NB4 (cell line): ENCODE results near the gene RGS3.

Experiments
- DNase-seq: peaks from one replicate; pipeline ENCODE4 v3.0.0; 2010; ENCODE audit warnings: low read depth
- H3K4me3 ChIP-seq: one replicate; pipeline ENCODE4 v1.5.1; 2011; ENCODE audit warnings: mild to moderate bottlenecking, low read depth, low read length, moderate library complexity
- CTCF ChIP-seq: IDR thresholded peaks from one replicate; pipeline ENCODE4 v1.5.1; 2012; ENCODE audit warnings: low read depth, low read length
- MAX ChIP-seq: IDR thresholded peaks from 2 replicates; pipeline ENCODE4 v1.6.1; 2011; ENCODE audit warnings: low read depth, low read length
- MYC ChIP-seq: IDR thresholded peaks from 2 replicates; pipeline ENCODE4 v1.6.1; 2011; ENCODE audit warnings: low read depth, low read length
- POLR2A ChIP-seq: IDR thresholded peaks from 2 replicates; pipeline ENCODE4 v1.6.1; 2011; ENCODE audit warnings: mild to moderate bottlenecking; ENCODE audit not compliant: insufficient read length; ENCODE audit errors: extremely low read depth

Gene RGS3

GRCh38 chr9:113600871-113601614 lies 137.5 kb downstream of the RGS3 start:
- H3K4me3 ChIP-seq: no peak overlapping the region
- peak; percentile 40 for DNase-seq
- no peak for TF ChIP-seq CTCF
- no peak for TF ChIP-seq MAX
- no peak for TF ChIP-seq POLR2A
- TF ChIP-seq MYC: no peak

- DNase-seq: no peak
- TF ChIP-seq MAX (no peak), CTCF (no peak), POLR2A (no peak)
- H3K4me3 ChIP-seq: no peak overlapping the region
Measured at GRCh38 chr9:113601656-113602055, 138.1 kb downstream of the RGS3 start.

- TF ChIP-seq POLR2A (no peak), MAX (peak; percentile 60; the same call in 1 of the 2 replicates), MYC (peak; percentile 86), CTCF (no peak)
- H3K4me3 ChIP-seq: no peak overlapping the region
- DNase-seq: peak; percentile 94
Measured at GRCh38 chr9:113602126-113603047, 138.9 kb downstream of the RGS3 start.

- TF ChIP-seq MAX: no peak
- DNase-seq: no peak
- no peak overlapping the region for H3K4me3 ChIP-seq
Measured at GRCh38 chr9:113603048-113603375, 139.5 kb downstream of the RGS3 start.

- no peak for DNase-seq
- H3K4me3 ChIP-seq: no peak overlapping the region
- TF ChIP-seq CTCF: no peak
- TF ChIP-seq MAX: no peak
- no peak for TF ChIP-seq MYC
- TF ChIP-seq POLR2A: no peak
Measured at GRCh38 chr9:113603773-113604172, 140.2 kb downstream of the RGS3 start.

- no peak for DNase-seq
- TF ChIP-seq POLR2A (no peak), MAX (no peak), MYC (no peak), CTCF (no peak)
- H3K4me3 ChIP-seq: no peak overlapping the region
Measured at GRCh38 chr9:113604393-113604792, 140.9 kb downstream of the RGS3 start.
